ENCODE data around the gene IDI2.

The IDI2 gene

GRCh38 chr10:969473-970150 lies 56.0 kb downstream of the IDI2 start:
- DNase-seq (ENCODE audit: low read depth): no peak
- no peak for TF ChIP-seq CTCF (IDR thresholded peaks at IDR 0.05; ENCODE audit: low read depth, low read length, missing control alignments)
- no peak overlapping the region for H3K4me3 ChIP-seq (ENCODE audit: low read depth, low read length)

All from GM12864 (cell line).